Esophagus (tissue), 2 donors: ENCODE measurements around the gene ACOT11. TPM values are rescaled to one million over a fixed set of nuclear protein-coding genes. Genes with fewer than 3 reads are reported as not detected.

Experiments
- H3K27ac ChIP-seq, 2 donors: one replicate each; pipeline ENCODE4 v1.5.1; 2013; ENCODE audit warnings: low read depth in 2 of 2, mild to moderate bottlenecking in 2 of 2, inconsistent platforms in 1 of 2, low read length in 1 of 2, moderate library complexity in 1 of 2
- H3K27me3 ChIP-seq, 2 donors: one replicate each; pipeline ENCODE4 v1.6.1; 2013; ENCODE audit warnings: low read length in 2 of 2, control low read depth in 1 of 2, mild to moderate bottlenecking in 1 of 2; ENCODE audit not compliant: insufficient read depth in 2 of 2, control insufficient read depth in 1 of 2
- H3K36me3 ChIP-seq, 2 donors: one replicate each; pipeline ENCODE4 v1.6.1; 2013; ENCODE audit warnings: low read length in 1 of 2; ENCODE audit not compliant: control insufficient read depth in 2 of 2, insufficient read depth in 2 of 2
- H3K4me1 ChIP-seq, 2 donors: one replicate each; pipeline ENCODE4 v1.6.1; 2013; ENCODE audit warnings: low read length in 1 of 2; ENCODE audit not compliant: control insufficient read depth in 2 of 2, insufficient read depth in 2 of 2
- H3K4me3 ChIP-seq, 2 donors: one replicate each; pipeline ENCODE4 v1.5.1; 2013; ENCODE audit warnings: low read length in 2 of 2, mild to moderate bottlenecking in 2 of 2, low read depth in 1 of 2, moderate library complexity in 1 of 2
- H3K9me3 ChIP-seq, 2 donors: one replicate each; pipeline ENCODE4 v1.6.1; 2013; ENCODE audit warnings: mild to moderate bottlenecking in 2 of 2, low read depth in 1 of 2, low read length in 1 of 2, moderate library complexity in 1 of 2; ENCODE audit not compliant: control insufficient read depth in 2 of 2, insufficient read depth in 1 of 2
- WGBS, 2 donors: extraction: QIAGEN DNeasy Blood & Tissue Kit; methylation state at CpG; one replicate each; pipeline ENCODE4 v1.1.7; 2013; 5-methylcytosine and 5-hydroxymethylcytosine counted together
- polyA plus RNA-seq, 2 donors: library from polyadenylated mRNA; stranded (reverse); fragments of 200-250 nt; gene quantifications; one replicate each; pipeline ENCODE4 v1.2.3, GENCODE V29; 2013
- donor health status: healthy with polysubstance abuse.
- donor health status: Bipolar disorder and iron deficiency.

The ACOT11 gene
- polyA plus RNA-seq, 2 donors = 10.5 to 13.0 TPM

DNA sequence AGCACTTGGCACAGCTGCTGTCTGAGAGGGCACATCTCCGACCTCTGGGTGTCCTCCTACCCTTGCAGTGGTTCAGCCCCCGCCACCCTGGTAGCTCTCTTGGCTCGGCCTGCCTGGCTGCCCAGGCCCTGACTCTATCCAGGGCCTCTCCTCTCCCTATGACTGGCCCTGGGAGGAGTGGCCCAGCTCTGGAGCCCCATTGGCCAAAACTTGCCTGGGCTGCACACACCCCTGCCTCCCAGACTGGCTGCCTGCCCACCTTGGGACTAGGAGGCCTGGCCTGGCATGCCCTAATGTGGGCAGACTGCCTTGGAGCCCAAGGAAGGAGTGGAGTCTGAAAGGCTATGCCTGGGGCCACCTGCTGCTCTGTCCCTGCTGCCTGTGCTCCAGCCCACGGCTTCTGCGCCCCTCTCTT lies 33.6 kb downstream of the ACOT11 start:
- H3K9me3 ChIP-seq = peaks cover 0 to 2% of the 10 kb centered on the region in 2 donors
- 32 to 34% methylated on average over 5 of the region's 5 CpGs for WGBS, 2 donors
- H3K27me3 ChIP-seq = no peaks in the 10 kb centered on the region
- peaks cover 7 to 17% of the 10 kb centered on the region in 2 donors for H3K4me1 ChIP-seq
- peak overlapping the region; percentile 69 to 91 for H3K27ac ChIP-seq
- peaks cover 0 to 12% of the 10 kb centered on the region in 2 donors for H3K36me3 ChIP-seq
- H3K4me3 ChIP-seq = no peak overlapping the region

DNA sequence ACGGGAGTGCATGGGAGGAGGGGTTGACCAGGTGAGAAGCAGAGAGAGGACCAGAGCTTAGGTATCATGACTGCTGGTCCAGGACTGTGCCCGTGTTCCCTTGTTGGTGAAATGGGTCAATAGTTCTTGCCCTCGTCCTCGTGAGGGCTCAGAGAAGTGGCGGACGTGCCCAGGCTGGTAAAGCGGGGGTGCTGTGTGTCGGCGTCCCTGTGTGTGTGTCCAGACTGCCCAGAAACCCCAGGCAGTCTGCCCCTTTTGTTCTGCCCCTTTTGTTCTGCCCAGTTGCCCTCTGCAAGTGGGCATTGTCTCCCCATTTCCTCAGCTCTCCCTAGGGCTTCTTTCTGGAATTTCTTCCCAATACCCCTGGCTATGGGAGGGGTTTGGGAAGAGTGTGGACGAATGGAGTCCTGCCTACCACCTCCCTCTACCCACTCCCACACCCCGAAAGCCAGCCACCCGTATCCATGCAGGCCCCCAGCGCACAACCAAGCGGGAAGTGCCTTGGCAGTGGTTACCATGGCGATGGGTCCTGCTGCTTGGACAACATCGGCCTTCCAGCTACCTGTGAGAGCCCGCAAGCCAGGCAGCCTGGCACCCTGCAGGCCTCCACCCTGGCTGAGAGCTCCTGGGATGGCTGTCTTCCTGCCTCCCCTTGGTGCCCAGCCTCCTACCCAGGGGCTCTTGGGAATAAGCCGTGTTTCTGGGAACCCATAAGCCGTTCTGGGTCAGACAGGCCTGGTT lies 34.7 kb downstream of the ACOT11 start:
- Histone ChIP-seq H3K9me3 (peaks cover 0 to under 1% of the 10 kb centered on the region in 2 donors), H3K27ac (peak overlapping the region; percentile 26 to 82), H3K36me3 (peaks cover 0 to 12% of the 10 kb centered on the region in 2 donors), H3K4me1 (peaks cover 7 to 17% of the 10 kb centered on the region in 2 donors), H3K27me3 (no peaks in the 10 kb centered on the region), H3K4me3 (no peak overlapping the region)
- WGBS, 2 donors = 68 to 73% methylated on average over 19 of the region's 19 CpGs

DNA sequence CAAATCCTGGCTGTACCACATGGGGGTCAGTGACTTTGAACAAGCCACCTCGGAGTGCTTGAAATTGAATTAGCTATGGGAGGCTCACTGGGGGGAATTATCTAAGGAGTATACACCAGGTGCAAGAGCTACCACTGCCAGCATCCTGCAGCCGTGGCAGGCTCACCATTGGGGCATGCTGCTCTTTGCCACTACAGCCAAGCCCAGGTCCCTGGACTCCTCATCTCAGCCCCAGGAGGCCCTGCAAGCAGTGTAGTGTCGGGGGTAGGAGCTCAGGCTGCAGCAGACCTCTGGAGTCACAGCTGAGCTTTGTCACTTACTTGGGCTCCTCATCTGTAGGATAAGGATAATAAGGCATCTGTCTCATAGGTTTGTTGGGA lies 35.3 kb downstream of the ACOT11 start:
- no peaks in the 10 kb centered on the region for H3K9me3 ChIP-seq
- WGBS, 2 donors = 84 to 96% methylated on average over 3 of the region's 3 CpGs
- peaks cover 0 to 12% of the 10 kb centered on the region in 2 donors for H3K36me3 ChIP-seq
- peaks cover 7 to 17% of the 10 kb centered on the region in 2 donors for H3K4me1 ChIP-seq
- H3K27me3 ChIP-seq = no peaks in the 10 kb centered on the region
- H3K27ac ChIP-seq = no peak overlapping the region
- H3K4me3 ChIP-seq = no peak overlapping the region

DNA sequence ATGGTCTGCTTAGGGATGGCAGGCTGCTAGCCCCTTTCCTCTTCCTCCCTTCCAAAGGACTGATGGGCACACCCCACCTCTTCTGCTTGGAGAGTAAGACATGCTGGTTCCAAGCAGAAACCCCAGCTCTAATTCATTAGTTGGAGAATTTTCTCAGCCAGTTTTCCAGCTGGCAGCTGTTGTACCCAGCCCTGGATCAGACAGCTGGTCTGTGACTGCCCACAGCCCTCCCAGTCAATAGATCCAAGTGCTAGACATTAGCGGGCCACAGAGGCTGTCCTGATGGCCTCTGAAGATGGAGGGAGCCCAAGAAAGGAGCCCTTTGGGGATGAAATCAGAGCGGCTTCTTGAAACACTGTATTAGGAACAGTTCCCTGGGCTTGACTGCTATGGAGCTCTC lies 35.8 kb downstream of the ACOT11 start:
- Histone ChIP-seq H3K4me1 (peaks cover 7 to 17% of the 10 kb centered on the region in 2 donors), H3K9me3 (no peaks in the 10 kb centered on the region), H3K36me3 (peaks cover 0 to 12% of the 10 kb centered on the region in 2 donors), H3K4me3 (no peak overlapping the region), H3K27me3 (no peaks in the 10 kb centered on the region), H3K27ac (no peak overlapping the region)
- 72 to 89% methylated on average over 2 of the region's 2 CpGs for WGBS, 2 donors

DNA sequence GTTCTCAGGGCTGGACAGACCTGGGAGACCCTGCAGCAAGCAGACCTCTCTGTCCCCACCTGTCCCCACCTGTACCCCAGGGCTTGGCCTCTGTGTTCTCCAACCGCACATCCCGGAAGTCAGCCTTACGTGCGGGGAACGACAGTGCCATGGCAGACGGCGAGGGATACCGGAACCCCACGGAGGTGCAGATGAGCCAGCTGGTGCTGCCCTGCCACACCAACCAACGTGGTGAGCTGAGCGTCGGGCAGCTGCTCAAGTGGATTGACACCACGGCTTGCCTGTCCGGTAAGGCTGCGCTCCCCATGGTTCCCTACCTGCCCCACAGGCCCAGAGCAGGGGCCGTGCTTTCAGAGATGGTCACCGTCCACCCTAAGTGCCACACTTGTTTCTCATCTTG lies 36.5 kb downstream of the ACOT11 start:
- H3K27ac ChIP-seq = no peak overlapping the region
- no peak overlapping the region for H3K4me3 ChIP-seq
- H3K36me3 ChIP-seq = peaks cover 0 to 12% of the 10 kb centered on the region in 2 donors
- H3K4me1 ChIP-seq = peaks cover 7 to 17% of the 10 kb centered on the region in 2 donors
- WGBS, 2 donors = 93 to 94% methylated on average over 17 of the region's 17 CpGs
- no peaks in the 10 kb centered on the region for H3K27me3 ChIP-seq
- H3K9me3 ChIP-seq = no peaks in the 10 kb centered on the region

DNA sequence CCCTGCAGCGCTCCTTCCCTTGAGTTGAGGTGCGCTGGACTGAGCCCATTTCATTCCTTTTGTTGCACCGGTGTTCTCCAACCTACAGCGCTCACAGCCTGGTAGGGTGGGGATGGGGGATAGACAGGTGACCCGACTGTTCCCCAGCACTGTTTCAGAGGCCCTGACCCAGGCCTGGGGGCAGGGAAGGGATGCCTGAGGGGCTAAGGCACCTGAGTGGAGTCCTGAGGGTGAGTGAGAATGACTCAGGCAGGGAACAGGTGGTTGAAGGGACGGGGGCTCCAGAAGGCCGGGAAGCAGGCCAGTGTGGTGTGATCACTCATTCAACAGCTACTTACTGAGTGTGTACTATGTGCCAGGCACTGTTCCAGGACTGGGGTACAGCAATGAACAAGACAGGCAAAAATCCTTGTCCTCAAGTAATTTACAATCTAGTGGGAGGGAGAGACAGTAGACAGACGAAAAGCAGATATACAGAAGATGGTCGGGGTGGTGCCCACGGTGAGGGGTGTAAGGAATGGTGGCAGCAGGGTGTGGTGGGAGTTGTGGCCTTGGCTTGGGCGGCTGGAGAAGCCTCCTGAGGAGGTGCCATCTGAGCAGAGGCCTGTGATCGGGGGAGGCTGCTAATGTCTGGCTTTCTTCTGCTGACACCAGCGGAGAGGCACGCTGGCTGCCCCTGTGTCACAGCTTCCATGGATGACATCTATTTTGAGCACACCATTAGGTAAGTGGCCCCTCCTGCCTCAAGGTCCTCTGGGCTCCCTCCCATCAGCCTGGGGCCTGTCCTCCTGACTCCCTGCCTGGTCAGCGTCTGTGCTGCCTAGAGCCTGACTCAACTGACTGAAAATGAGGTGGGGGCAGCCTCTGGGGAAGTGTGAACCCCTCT lies 37.4 kb downstream of the ACOT11 start:
- peaks cover 0 to 12% of the 10 kb centered on the region in 2 donors for H3K36me3 ChIP-seq
- H3K27me3 ChIP-seq = no peaks in the 10 kb centered on the region
- no peaks in the 10 kb centered on the region for H3K9me3 ChIP-seq
- H3K4me3 ChIP-seq = no peak overlapping the region
- H3K4me1 ChIP-seq = peaks cover 7 to 17% of the 10 kb centered on the region in 2 donors
- no peak overlapping the region for H3K27ac ChIP-seq
- 89 to 90% methylated on average over 15 of the region's 15 CpGs for WGBS, 2 donors

DNA sequence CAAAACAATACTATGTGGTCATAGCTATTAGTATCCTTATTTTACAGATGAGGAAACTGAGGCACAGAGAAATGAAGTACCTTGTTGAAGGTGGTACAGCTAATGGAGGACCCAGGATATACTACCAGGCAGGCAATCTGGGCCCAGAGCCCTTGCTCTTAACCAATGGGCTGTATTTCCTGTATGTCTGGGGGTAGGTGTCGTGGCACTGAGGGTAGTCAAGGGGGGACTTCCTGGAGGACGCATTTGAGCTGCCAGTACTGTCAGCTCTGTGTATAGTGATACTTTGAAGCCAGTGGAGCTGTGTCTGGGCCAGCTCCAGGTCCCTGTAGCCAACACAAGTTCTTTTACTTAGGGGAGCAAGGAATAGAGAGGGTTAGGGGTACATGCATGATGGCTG lies 40.3 kb downstream of the ACOT11 start:
- H3K27me3 ChIP-seq = no peaks in the 10 kb centered on the region
- whole genome bisulfite sequencing, 2 donors = 57 to 71% methylated on average over 2 of the region's 2 CpGs
- no peak overlapping the region for H3K4me3 ChIP-seq
- peaks cover 0 to 12% of the 10 kb centered on the region in 2 donors for H3K36me3 ChIP-seq
- no peak overlapping the region for H3K27ac ChIP-seq
- no peaks in the 10 kb centered on the region for H3K4me1 ChIP-seq
- H3K9me3 ChIP-seq = no peaks in the 10 kb centered on the region

DNA sequence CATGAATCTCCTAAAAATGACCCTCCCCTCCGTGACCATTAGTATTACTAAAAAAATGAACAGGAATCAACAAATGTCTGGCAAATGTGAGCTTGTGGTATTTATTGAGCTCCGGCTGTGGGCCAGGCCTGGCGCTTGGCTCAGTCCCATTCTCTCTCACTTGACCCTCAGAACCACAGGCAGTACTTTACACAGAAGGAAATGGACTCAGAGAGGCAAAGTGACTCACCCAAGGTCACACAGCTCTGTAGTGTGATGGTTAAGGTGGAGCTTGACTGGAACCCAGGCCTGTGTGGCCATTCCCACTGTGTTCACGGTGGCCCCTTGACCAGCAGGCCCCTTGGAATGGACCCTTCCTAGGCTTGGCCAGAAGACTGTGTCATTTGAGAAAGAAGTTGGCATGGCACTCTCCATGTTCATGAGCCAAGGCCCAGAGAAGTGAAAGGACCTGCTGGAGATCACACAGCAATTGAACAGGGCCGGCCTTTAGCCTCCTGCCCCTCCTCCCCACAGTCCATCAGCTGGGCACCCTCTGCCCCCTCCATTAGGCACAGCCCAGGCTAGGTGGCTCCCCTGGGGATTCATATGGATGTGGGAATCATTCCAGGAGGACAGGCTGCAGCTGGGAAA lies 43.2 kb downstream of the ACOT11 start:
- H3K27ac ChIP-seq = no peak overlapping the region
- no peaks in the 10 kb centered on the region for H3K27me3 ChIP-seq
- H3K36me3 ChIP-seq = peaks cover 0 to 8% of the 10 kb centered on the region in 2 donors
- WGBS, 2 donors = 90 to 95% methylated on average over 5 of the region's 5 CpGs
- H3K4me1 ChIP-seq = no peaks in the 10 kb centered on the region
- no peak overlapping the region for H3K4me3 ChIP-seq
- no peaks in the 10 kb centered on the region for H3K9me3 ChIP-seq

DNA sequence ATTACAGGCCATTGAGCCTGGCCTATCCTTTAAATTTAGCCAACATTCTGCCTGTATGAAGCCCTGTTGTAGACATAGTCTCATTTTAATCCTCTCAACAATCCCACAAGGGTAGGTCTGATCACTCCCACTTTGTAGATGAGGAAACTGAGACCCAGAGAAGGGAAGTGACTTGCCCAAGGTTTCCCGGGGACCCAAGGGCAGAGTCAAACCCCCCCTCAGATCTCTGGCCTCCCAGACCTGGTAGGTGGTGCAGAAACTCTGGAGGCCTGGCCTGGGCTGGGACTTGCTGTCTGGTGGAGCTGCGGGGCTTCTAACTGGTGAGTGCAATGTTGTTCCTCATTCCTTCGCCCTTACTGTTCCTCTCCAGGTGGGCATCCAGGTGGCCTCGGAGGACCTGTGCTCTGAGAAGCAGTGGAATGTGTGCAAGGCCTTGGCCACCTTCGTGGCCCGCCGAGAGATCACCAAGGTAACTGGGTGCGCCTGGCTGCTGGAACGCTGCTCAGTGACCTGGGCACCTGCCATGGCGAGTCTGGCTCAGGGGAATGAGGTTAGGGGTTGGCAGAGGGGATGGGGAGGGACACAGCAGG lies 45.6 kb downstream of the ACOT11 start:
- no peaks in the 10 kb centered on the region for H3K4me1 ChIP-seq
- no peaks in the 10 kb centered on the region for H3K27me3 ChIP-seq
- 86 to 88% methylated on average over 10 of the region's 10 CpGs for WGBS, 2 donors
- peaks cover 0 to 12% of the 10 kb centered on the region in 2 donors for H3K36me3 ChIP-seq
- no peak overlapping the region for H3K27ac ChIP-seq
- H3K9me3 ChIP-seq = no peaks in the 10 kb centered on the region
- H3K4me3 ChIP-seq = no peak overlapping the region
